ENCODE measurements around the gene HAVCR1. TPM values are rescaled to one million over a fixed set of nuclear protein-coding genes. Genes with fewer than 3 reads are reported as not detected.

Gene HAVCR1
- total and polyA plus RNA-seq, 2 of the 13 experiments (the other 11 are each of a cell fraction or from before 2014, with no cell fraction given): 0.93 to 12.3 TPM

DNA sequence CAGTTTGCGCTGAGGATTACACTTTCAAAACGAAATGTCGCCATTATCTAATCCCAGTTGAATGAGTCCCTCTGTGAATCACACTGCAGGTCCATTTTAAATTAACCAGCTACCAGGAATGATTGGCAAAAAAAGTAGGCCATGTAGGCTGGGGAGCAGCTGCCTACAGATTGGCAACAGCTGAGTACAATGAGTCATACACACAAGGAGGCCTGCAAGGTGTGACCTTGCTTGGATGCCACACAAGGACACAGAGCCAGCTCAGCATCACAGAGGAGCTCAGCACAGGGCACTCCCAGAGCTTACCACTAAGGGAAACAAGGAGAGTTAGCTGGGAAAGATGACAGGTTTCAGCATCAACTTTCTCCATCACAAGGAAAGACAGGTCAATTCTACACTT, 12.9 kb downstream of the HAVCR1 start (continued):
- TF ChIP-seq RXRA (CRISPR knock-in tag; IDR thresholded peaks at IDR 0.05): peak; percentile 40; the same call in 1 of the 2 replicates
- no peak for TF ChIP-seq SATB2 (CRISPR knock-in tag; IDR thresholded peaks at IDR 0.05)
- TF ChIP-seq ZNF333 (CRISPR knock-in tag; IDR thresholded peaks at IDR 0.05; ENCODE audit: borderline replicate concordance): no peak
- TF ChIP-seq, protein P1, sequence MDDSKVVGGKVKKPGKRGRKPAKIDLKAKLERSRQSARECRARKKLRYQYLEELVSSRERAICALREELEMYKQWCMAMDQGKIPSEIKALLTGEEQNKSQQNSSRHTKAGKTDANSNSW (CRISPR knock-in tag; IDR thresholded peaks at IDR 0.05; ENCODE audit: borderline replicate concordance): no peak
- TF ChIP-seq THAP7 (CRISPR knock-in tag; IDR thresholded peaks at IDR 0.05): no peak
- no peak for TF ChIP-seq ZNF24 (IDR thresholded peaks at IDR 0.05)
- no peak for TF ChIP-seq NRL (CRISPR knock-in tag; IDR thresholded peaks at IDR 0.05; ENCODE audit: borderline replicate concordance)
- no peak for TF ChIP-seq ZNF260 (CRISPR knock-in tag; IDR thresholded peaks at IDR 0.05; ENCODE audit: borderline replicate concordance, low read depth)
- TF ChIP-seq, protein P2, sequence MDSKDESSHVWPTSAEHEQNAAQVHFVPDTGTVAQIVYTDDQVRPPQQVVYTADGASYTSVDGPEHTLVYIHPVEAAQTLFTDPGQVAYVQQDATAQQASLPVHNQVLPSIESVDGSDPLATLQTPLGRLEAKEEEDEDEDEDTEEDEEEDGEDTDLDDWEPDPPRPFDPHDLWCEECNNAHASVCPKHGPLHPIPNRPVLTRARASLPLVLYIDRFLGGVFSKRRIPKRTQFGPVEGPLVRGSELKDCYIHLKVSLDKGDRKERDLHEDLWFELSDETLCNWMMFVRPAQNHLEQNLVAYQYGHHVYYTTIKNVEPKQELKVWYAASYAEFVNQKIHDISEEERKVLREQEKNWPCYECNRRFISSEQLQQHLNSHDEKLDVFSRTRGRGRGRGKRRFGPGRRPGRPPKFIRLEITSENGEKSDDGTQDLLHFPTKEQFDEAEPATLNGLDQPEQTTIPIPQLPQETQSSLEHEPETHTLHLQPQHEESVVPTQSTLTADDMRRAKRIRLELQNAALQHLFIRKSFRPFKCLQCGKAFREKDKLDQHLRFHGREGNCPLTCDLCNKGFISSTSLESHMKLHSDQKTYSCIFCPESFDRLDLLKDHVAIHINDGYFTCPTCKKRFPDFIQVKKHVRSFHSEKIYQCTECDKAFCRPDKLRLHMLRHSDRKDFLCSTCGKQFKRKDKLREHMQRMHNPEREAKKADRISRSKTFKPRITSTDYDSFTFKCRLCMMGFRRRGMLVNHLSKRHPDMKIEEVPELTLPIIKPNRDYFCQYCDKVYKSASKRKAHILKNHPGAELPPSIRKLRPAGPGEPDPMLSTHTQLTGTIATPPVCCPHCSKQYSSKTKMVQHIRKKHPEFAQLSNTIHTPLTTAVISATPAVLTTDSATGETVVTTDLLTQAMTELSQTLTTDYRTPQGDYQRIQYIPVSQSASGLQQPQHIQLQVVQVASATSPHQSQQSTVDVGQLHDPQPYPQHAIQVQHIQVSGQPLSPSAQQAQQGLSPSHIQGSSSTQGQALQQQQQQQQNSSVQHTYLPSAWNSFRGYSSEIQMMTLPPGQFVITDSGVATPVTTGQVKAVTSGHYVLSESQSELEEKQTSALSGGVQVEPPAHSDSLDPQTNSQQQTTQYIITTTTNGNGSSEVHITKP (CRISPR knock-in tag; IDR thresholded peaks at IDR 0.05; ENCODE audit: low read depth): no peak
- no peak for TF ChIP-seq FOXK1 (CRISPR knock-in tag; IDR thresholded peaks at IDR 0.05; ENCODE audit: borderline replicate concordance, low read depth)
- TF ChIP-seq, protein P3, sequence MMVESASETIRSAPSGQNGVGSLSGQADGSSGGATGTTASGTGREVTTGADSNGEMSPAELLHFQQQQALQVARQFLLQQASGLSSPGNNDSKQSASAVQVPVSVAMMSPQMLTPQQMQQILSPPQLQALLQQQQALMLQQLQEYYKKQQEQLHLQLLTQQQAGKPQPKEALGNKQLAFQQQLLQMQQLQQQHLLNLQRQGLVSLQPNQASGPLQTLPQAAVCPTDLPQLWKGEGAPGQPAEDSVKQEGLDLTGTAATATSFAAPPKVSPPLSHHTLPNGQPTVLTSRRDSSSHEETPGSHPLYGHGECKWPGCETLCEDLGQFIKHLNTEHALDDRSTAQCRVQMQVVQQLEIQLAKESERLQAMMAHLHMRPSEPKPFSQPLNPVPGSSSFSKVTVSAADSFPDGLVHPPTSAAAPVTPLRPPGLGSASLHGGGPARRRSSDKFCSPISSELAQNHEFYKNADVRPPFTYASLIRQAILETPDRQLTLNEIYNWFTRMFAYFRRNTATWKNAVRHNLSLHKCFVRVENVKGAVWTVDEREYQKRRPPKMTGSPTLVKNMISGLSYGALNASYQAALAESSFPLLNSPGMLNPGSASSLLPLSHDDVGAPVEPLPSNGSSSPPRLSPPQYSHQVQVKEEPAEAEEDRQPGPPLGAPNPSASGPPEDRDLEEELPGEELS (CRISPR knock-in tag; IDR thresholded peaks at IDR 0.05): no peak
- 0 out of 2 replicates have a peak, but pooled peaks have one; percentile 48 for TF ChIP-seq RXRB (CRISPR knock-in tag; IDR thresholded peaks at IDR 0.05; ENCODE audit: borderline replicate concordance)
- TF ChIP-seq SNAPC5 (CRISPR knock-in tag; IDR thresholded peaks at IDR 0.05; ENCODE audit: borderline replicate concordance): no peak
- TF ChIP-seq ZNF7 (CRISPR knock-in tag; IDR thresholded peaks at IDR 0.05): no peak
- TF ChIP-seq ERF (CRISPR knock-in tag; IDR thresholded peaks at IDR 0.05): no peak
- TF ChIP-seq, protein P4, sequence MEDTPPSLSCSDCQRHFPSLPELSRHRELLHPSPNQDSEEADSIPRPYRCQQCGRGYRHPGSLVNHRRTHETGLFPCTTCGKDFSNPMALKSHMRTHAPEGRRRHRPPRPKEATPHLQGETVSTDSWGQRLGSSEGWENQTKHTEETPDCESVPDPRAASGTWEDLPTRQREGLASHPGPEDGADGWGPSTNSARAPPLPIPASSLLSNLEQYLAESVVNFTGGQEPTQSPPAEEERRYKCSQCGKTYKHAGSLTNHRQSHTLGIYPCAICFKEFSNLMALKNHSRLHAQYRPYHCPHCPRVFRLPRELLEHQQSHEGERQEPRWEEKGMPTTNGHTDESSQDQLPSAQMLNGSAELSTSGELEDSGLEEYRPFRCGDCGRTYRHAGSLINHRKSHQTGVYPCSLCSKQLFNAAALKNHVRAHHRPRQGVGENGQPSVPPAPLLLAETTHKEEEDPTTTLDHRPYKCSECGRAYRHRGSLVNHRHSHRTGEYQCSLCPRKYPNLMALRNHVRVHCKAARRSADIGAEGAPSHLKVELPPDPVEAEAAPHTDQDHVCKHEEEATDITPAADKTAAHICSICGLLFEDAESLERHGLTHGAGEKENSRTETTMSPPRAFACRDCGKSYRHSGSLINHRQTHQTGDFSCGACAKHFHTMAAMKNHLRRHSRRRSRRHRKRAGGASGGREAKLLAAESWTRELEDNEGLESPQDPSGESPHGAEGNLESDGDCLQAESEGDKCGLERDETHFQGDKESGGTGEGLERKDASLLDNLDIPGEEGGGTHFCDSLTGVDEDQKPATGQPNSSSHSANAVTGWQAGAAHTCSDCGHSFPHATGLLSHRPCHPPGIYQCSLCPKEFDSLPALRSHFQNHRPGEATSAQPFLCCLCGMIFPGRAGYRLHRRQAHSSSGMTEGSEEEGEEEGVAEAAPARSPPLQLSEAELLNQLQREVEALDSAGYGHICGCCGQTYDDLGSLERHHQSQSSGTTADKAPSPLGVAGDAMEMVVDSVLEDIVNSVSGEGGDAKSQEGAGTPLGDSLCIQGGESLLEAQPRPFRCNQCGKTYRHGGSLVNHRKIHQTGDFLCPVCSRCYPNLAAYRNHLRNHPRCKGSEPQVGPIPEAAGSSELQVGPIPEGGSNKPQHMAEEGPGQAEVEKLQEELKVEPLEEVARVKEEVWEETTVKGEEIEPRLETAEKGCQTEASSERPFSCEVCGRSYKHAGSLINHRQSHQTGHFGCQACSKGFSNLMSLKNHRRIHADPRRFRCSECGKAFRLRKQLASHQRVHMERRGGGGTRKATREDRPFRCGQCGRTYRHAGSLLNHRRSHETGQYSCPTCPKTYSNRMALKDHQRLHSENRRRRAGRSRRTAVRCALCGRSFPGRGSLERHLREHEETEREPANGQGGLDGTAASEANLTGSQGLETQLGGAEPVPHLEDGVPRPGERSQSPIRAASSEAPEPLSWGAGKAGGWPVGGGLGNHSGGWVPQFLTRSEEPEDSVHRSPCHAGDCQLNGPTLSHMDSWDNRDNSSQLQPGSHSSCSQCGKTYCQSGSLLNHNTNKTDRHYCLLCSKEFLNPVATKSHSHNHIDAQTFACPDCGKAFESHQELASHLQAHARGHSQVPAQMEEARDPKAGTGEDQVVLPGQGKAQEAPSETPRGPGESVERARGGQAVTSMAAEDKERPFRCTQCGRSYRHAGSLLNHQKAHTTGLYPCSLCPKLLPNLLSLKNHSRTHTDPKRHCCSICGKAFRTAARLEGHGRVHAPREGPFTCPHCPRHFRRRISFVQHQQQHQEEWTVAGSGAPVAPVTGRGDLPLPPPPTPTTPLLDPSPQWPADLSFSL (CRISPR knock-in tag; IDR thresholded peaks at IDR 0.05): no peak
- no peak for TF ChIP-seq PHF5A (CRISPR knock-in tag; IDR thresholded peaks at IDR 0.05; ENCODE audit: low read depth, unreplicated experiment)
